NCI-H1105 (cell line): ENCODE results near the gene GEMIN2.
"Not testable (repeated sequence)": the region's sequence is repeated elsewhere in the genome, so short reads cannot be mapped to it uniquely, and the experiment has no call there.

Experiments
- DNase-seq: peaks from one replicate; lab custom pipeline; 2025; lab: John Stamatoyannopoulos, UW

GEMIN2 gene

DNA sequence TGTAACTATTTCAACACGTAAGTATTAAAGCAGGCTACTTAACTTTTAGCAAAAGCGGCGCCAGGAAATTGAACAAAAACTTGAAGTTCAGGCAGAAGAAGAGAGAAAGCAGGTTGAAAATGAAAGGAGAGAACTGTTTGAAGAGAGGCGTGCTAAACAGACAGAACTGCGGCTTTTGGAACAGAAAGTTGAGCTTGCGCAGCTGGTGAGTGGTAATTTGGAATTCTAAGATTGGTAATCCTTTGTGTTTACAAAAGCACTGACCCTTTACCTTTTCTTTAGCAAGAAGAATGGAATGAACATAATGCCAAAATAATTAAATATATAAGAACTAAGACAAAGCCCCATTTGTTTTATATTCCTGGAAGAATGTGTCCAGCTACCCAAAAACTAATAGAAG lies 64.9 kb downstream of the GEMIN2 start:
- DNase-seq, result no peak

DNA sequence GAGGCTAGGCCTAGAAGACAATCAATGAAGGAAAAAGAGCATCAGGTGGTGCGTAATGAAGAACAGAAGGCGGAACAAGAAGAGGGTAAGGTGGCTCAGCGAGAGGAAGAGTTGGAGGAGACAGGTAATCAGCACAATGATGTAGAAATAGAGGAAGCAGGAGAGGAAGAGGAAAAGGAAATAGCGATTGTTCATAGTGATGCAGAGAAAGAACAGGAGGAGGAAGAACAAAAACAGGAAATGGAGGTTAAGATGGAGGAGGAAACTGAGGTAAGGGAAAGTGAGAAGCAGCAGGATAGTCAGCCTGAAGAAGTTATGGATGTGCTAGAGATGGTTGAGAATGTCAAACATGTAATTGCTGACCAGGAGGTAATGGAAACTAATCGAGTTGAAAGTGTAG lies 66.4 kb downstream of the GEMIN2 start:
- no peak for DNase-seq

DNA sequence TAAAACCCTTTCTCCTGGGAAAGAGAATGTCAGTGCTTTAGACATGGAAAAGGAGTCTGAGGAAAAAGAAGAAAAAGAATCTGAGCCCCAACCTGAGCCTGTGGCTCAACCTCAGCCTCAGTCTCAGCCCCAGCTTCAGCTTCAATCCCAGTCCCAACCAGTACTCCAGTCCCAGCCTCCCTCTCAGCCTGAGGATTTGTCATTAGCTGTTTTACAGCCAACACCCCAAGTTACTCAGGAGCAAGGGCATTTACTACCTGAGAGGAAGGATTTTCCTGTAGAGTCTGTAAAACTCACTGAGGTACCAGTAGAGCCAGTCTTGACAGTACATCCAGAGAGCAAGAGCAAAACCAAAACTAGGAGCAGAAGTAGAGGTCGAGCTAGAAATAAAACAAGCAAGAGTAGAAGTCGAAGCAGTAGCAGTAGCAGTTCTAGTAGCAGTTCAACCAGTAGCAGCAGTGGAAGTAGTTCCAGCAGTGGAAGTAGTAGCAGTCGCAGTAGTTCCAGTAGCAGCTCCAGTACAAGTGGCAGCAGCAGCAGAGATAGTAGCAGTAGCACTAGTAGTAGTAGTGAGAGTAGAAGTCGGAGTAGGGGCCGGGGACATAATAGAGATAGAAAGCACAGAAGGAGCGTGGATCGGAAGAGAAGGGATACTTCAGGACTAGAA lies 67.0 kb downstream of the GEMIN2 start:
- DNase-seq, result no peak

DNA sequence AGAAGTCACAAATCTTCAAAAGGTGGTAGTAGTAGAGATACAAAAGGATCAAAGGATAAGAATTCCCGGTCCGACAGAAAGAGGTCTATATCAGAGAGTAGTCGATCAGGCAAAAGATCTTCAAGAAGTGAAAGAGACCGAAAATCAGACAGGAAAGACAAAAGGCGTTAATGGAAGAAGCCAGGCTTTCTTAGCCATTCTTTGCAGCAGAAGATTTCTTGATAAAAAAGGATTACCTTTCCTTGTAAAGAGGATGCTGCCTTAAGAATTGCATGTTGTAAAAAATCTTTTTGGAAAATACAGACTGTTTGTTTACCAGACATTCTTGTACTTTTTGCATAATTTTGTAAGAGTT lies 67.5 kb downstream of the GEMIN2 start:
- no peak for DNase-seq

DNA sequence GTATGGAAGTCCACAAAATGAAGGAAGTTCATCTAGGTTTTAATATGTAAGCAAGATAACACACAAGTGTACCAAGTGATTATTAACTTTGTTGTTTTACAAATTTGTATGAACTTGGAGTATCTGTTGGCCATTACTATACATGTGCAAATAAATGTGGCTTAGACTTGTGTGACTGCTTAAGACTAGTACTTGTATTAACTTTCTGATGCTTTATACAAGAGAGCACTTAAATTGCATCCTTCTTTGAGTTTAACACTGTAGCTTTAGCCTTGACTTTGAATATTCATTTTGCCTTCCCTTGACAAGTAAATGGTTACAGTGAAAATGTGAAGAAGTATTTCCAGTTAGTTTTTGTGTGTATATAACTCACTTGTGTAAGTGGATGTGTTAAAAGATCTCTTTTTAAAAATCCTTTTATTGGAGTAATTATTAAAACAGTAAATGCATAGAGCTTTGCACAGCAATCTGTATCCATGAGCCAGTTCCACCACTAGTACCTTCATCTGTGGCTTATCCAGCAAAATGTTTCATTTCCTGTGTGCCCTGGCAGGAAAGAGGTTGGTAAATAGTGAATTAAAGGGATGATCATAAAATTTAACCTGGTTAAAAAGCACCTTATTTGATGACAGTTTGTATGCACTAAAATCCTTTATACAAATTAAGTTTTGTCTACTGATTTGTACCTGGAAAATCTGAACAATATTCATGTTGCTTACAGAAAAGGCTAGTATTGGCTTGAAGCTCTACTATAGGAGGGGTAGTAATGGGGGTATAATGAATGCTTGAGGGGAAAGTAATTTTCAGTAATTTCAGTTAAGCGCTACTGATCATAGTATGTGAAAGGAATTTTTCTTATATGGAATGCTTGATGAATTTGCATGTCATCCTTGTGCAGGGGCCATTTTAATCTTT lies 68.9 kb downstream of the GEMIN2 start:
- no peak for DNase-seq

DNA sequence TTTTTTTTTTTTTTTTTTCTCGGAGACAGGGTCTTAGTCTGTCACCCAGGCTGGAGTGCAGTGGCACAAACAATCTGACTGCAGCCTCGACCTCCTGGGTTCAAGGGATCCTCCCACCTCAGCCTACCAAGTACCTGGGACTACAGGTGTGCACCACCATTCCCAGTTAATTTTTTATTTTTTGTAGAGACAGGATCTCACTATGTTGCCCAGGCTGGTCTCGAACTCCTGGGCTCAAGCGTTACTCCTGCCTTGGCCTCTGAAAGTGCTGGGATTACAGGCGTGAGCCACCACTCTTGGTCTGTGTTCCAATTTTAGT lies 69.5 kb downstream of the GEMIN2 start:
- DNase-seq, result not testable (repeated sequence)

DNA sequence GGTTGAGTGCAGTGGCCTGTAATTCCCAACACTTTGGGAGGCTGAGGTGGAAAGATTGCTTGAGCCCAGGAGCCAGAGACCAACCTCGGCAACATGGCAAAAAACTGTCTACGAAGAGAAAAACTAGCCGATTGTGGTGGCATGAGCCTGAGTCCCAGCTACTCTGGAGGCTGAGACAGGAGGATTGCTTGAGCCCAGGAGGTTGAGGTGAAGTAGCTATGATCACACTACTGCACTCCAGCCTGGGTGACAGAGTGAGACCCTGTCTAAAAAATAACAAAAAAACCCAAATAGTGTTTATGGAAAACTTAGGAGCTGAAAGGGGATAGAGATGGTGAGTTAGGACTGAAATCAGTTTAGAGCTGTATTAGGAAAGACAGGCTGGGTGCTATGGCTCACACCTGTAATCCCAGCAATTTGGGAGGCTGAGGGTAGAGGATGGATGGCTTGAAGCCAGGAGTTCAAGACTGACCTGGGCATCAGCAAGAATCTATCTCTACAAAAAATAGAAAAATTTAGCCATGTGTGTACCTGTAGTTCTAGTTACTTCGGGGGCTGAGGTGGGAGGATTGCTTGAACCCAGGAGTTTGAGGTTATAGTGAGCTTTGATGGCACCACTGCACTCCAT lies 70.6 kb downstream of the GEMIN2 start:
- no peak for DNase-seq

DNA sequence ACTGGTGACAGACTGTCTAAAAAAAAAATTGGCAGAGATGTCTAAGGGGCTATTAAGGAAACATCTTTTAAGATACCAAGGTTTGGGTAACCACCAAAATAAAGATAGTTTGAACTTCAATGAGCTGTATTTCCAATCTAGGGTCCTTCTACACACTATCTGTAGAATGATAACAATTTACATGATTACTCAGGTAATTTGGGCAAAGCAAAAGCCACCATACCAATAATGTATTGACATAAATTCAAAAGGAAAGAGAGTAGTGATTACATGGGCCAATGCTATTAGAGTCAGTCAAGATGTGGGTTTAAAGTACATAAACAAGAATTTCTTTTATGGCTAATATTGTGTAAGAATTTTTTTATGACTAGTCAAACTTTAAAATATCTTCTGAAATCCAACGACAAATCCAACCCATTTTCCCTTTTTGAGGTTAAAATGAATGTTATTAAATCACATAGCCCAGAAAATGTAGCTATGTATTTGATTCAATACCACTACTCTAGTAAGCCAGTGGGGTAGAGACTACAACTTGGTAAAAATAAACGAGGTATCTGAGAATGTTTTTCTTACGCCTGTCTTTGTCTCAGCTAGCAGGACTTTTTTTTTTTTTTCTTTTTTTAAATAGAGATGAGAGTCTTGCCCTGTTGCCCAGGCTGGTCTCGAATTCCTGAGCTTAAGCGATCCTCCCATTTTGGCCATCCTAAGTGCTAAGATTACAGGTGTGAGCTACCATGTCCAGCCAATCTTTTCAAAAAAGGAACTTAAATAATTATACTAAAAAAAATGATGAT lies 71.3 kb downstream of the GEMIN2 start:
- no peak for DNase-seq
